Memory B cell (primary cell): ENCODE data around the gene LIME1.
A peak's percentile ranks its signal among the peaks of the same experiment; 100 is the strongest.

Source experiments
- ATAC-seq: fragments of 150-1000 bp; cut with Tn5 transposase; 2 replicates; pipeline ENCODE4 v1.10.0; 2021; ENCODE audit warnings: low read depth, mild to moderate bottlenecking, moderate library complexity
- DNase-seq, 2 donors: peaks; one replicate each; pipeline ENCODE4 v3.0.0; 2022; ENCODE audit warnings: low spot score in 2 of 2
- H3K27ac Mint-ChIP-seq: one replicate; pipeline ENCODE4 v1.8.0; 2022; ENCODE audit warnings: mild to moderate bottlenecking, moderate library complexity, mixed read lengths
- H3K27me3 Mint-ChIP-seq: one replicate; pipeline ENCODE4 v1.8.0; 2022; ENCODE audit warnings: mixed read lengths
- H3K36me3 Mint-ChIP-seq: one replicate; pipeline ENCODE4 v1.8.0; 2022; ENCODE audit warnings: mild to moderate bottlenecking, mixed read lengths
- H3K4me1 Mint-ChIP-seq: one replicate; pipeline ENCODE4 v1.8.0; 2022; ENCODE audit warnings: mixed read lengths
- H3K4me3 Mint-ChIP-seq: one replicate; pipeline ENCODE4 v1.8.0; 2022; ENCODE audit warnings: mild to moderate bottlenecking, moderate library complexity, mixed read lengths
- H3K9me3 Mint-ChIP-seq: one replicate; pipeline ENCODE4 v1.8.0; 2022; ENCODE audit warnings: mixed read lengths

Gene LIME1

GRCh38 chr20:63735859-63736718, at the start of gene LIME1:
TSS of gene LIME1 (plus strand) at chr20:63736664. CDS start at chr20:63737550, 886 bp downstream.
- ATAC-seq = peak; percentile 62
- no peaks in the 10 kb centered on the region for H3K27me3 Mint-ChIP-seq
- H3K4me1 Mint-ChIP-seq = peaks cover 10% of the 10 kb centered on the region
- DNase-seq = peak; percentile 51 to 57
- peak within 1 kb of the TSS; percentile 13 for H3K27ac Mint-ChIP-seq
- H3K36me3 Mint-ChIP-seq = peaks cover 9% of the 10 kb centered on the region
- H3K4me3 Mint-ChIP-seq = peak within 1 kb of the TSS; percentile 86
- H3K9me3 Mint-ChIP-seq = no peaks in the 10 kb centered on the region

DNA sequence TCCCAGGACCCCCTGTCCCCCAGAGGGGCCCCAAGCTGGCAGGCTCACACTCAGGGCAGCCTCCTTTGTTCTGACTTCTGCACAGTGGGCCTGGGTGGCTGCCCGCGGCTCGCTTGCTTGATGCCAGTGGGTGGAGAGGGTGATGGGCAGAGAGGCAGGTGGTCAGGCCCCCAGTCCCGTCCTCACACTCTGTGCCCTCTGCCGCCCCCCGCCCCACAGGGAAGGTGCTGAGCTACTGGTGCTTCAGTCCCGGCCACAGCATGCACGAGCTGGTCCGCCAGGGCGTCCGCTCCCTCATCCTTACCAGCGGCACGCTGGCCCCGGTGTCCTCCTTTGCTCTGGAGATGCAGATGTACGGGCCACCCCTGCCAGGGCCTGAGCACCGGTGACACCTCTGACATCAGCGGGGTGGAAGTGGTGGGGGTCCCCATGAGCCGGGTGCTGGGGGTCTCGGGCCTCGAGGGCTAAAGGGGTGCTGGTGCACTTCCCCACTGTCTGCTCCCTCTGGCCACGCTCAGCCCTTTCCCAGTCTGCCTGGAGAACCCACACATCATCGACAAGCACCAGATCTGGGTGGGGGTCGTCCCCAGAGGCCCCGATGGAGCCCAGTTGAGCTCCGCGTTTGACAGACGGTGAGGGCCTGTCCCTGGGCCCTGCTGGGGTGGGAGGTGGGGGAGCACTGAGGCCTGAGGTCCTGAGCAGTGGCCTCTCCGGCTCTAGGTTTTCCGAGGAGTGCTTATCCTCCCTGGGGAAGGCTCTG, 48.9 kb upstream of the LIME1 start:
- ATAC-seq (no peak), DNase-seq (no peak)
- Mint-ChIP-seq H3K4me1 (peaks cover 5% of the 10 kb centered on the region), H3K36me3 (no peaks in the 10 kb centered on the region), H3K4me3 (no peak overlapping the region), H3K27ac (no peak overlapping the region), H3K9me3 (no peaks in the 10 kb centered on the region), H3K27me3 (no peaks in the 10 kb centered on the region)

DNA sequence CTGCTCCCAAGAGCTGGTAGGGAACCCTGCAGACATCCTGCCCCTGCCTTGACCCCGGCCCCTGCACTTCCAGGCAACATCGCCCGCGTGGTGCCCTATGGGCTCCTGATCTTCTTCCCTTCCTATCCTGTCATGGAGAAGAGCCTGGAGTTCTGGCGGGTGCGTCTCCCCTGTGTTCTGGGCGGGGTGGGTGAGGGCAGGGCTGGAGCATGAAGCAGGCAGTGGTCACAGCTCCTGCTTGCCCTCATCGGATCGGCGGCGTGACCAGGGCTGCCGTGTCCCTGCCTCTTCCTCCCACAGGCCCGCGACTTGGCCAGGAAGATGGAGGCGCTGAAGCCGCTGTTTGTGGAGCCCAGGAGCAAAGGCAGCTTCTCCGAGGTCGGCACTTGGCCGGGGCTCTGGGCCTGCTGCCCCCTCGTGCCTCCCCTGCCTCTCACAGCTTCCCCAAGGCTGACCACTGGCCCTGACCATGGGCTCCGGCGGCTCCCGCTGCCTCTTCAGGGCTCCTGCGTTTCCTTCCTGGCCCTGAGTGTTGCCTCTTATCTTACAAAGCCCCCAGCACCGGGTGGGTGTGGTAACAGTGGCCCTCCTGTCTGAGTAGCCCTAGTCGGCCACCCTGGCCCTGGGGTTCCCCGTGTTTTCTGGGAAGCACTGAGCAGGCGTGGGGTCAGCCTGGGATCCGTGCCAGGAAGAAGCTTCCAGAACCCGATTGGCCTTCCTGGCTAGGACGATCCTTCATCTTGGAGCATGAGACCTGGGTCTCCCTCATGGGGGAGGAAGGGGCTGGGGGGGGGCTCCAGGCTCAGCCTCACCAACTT, 48.0 kb upstream of the LIME1 start:
- DNase-seq (no peak), ATAC-seq (no peak)
- Mint-ChIP-seq H3K36me3 (no peaks in the 10 kb centered on the region), H3K27me3 (no peaks in the 10 kb centered on the region), H3K27ac (no peak overlapping the region), H3K9me3 (no peaks in the 10 kb centered on the region), H3K4me3 (no peak overlapping the region), H3K4me1 (peaks cover 5% of the 10 kb centered on the region)

- DNase-seq = no peak
- H3K27ac Mint-ChIP-seq = no peak overlapping the region
- no peak overlapping the region for H3K4me3 Mint-ChIP-seq
- H3K4me1 Mint-ChIP-seq = peaks cover 7% of the 10 kb centered on the region
- peaks cover 3% of the 10 kb centered on the region for H3K36me3 Mint-ChIP-seq
- no peaks in the 10 kb centered on the region for H3K9me3 Mint-ChIP-seq
- ATAC-seq = no peak
- no peaks in the 10 kb centered on the region for H3K27me3 Mint-ChIP-seq
These were observed 47.1 kb upstream of the LIME1 start for GRCh38 chr20:63689046-63690002.

DNA sequence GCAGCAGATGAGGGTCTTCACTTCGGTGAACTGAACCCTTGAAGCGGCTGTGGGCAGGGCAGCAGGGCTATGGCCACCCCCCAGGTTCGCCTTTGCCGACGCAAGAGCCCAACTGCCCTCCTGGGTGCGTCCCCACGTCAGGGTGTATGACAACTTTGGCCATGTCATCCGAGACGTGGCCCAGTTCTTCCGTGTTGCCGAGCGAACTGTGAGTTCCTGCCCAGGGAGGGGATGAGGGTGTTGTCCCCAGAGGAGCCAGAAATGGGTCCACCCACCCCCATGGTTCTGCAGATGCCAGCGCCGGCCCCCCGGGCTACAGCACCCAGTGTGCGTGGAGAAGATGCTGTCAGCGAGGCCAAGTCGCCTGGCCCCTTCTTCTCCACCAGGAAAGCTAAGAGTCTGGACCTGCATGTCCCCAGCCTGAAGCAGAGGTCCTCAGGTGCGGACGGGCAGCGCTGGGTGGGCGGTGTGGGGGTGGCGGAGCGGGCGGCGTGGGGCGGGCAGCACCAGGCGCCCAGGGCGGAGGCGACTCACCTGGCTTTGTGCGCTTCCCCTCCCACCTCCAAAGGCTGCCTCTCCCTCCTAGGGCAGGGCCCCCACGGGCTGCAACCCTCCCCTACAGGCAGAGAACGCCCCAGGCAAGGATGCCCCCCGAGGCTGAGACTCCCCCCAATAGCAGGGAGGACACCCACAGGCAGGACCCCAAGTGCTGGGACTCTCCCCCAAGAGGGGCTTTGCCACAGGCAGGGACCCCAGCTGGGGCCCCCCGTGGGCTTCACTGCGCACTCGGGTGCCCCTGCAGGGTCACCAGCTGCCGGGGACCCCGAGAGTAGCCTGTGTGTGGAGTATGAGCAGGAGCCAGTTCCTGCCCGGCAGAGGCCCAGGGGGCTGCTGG, 46.2 kb upstream of the LIME1 start:
- Mint-ChIP-seq H3K4me1 (peaks cover 7% of the 10 kb centered on the region), H3K4me3 (no peak overlapping the region), H3K27ac (no peak overlapping the region), H3K36me3 (peaks cover 3% of the 10 kb centered on the region), H3K9me3 (no peaks in the 10 kb centered on the region), H3K27me3 (no peaks in the 10 kb centered on the region)
- no peak for ATAC-seq
- no peak for DNase-seq

DNA sequence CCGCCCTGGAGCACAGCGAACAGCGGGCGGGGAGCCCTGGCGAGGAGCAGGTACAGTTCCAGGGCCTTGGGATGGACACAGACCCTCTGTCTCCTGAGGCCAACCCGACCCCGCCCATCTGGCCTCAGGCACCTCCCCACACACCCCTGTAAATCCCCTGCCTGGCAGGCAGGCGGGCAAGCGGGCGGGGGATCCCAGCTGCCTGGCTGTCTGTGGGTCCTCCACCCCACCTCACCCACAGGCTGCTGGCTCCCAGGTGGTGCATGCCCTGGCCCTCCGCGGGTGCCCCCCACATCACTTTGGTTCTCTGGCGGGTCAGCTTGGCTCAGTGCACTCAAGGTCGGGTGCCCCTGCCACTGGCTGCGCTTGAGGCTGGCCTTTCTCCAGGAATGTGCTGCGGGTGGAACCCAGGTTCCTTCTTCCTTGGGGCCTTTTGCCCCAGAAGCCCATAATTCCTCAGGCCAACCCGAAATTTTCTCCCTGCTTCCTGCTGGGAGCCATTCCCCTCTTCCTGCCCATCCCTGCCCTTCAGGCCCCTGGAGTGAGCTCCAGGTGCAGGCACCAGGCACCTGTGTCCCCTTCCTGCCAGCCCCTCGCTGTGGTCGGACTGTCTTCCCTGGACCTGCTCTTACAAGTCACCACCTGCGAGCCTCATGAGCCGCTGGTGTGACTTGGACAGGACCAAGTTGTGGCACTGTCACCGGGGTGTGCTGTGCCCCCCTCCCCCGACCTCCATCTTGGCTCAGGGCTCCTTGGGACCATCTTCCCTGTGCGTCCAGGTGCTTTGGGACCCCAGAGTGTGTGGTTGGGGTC, 45.4 kb upstream of the LIME1 start:
- Mint-ChIP-seq H3K27me3 (no peaks in the 10 kb centered on the region), H3K36me3 (peaks cover 3% of the 10 kb centered on the region), H3K9me3 (no peaks in the 10 kb centered on the region), H3K4me3 (no peak overlapping the region), H3K4me1 (peaks cover 8% of the 10 kb centered on the region), H3K27ac (peak overlapping the region; percentile 77)
- ATAC-seq (peak; percentile 47), DNase-seq (no peak)

DNA sequence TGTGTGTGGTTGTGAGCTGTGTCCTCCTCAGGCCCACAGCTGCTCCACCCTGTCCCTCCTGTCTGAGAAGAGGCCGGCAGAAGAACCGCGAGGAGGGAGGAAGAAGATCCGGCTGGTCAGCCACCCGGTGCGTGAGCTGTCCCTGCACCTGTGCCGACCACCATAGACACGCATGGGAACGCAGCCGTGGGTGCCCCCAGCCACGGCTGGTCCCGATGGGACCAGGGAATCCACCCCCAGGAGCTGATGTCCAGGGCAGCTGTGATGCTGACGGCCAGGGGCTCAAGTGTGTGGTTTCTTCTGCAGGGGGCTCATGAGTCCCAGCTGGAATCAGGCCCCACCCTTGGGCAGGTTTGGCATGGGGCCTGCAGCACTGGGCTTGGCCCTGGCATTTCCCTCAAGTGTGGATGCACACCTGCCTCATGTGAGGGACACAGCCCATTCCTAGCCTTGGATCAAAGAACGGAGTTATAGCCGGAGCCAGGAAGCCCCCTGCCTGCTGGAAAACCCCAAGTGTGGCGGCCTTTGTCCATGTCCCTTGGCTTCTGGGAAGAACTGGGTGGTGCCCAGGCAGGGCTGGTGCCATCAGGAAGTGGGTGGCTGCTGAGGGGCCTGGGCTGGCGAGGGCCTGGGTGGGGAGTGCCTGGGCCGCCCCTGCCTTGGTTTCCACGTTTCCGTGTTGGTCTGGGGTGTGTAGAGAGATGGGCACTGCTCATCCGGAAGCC, 44.6 kb upstream of the LIME1 start:
- no peak for DNase-seq
- no peak overlapping the region for H3K4me3 Mint-ChIP-seq
- H3K27me3 Mint-ChIP-seq = no peaks in the 10 kb centered on the region
- no peaks in the 10 kb centered on the region for H3K9me3 Mint-ChIP-seq
- ATAC-seq = no peak
- peaks cover 3% of the 10 kb centered on the region for H3K36me3 Mint-ChIP-seq
- H3K4me1 Mint-ChIP-seq = peaks cover 12% of the 10 kb centered on the region
- peak overlapping the region; percentile 77 for H3K27ac Mint-ChIP-seq

DNA sequence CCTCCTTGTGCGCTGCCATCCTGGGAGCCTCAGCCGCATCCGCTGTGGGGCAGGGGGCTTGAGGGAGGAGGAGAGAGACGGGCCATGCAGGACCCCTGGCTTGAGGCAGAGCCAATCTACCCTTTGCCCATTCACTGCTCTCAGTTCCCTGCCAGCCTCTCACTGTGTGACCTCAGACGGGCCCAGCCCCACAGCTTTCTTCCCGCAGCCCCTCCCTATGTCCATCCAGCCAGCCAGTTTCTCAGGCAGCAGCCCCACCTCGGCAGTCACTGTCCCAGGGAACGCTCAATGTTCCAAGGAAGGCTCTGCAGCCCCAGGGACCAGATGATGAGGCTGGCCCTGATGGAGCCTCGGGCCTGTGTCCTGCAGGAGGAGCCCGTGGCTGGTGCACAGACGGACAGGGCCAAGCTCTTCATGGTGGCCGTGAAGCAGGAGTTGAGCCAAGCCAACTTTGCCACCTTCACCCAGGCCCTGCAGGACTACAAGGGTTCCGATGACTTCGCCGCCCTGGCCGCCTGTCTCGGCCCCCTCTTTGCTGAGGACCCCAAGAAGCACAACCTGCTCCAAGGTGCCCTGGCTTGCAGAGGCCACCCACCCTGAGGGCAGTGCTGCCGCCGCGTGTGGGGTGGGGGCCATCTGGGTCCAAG, 43.9 kb upstream of the LIME1 start:
- peaks cover 3% of the 10 kb centered on the region for H3K36me3 Mint-ChIP-seq
- peaks cover 17% of the 10 kb centered on the region for H3K4me1 Mint-ChIP-seq
- ATAC-seq (no peak), DNase-seq (no peak)
- no peak overlapping the region for H3K4me3 Mint-ChIP-seq
- H3K27ac Mint-ChIP-seq = no peak overlapping the region
- no peaks in the 10 kb centered on the region for H3K27me3 Mint-ChIP-seq
- H3K9me3 Mint-ChIP-seq = no peaks in the 10 kb centered on the region

GRCh38 chr20:63693083-63693732, 43.3 kb upstream of the LIME1 start:
- ATAC-seq = no peak
- H3K4me1 Mint-ChIP-seq = peaks cover 17% of the 10 kb centered on the region
- no peak for DNase-seq
- no peak overlapping the region for H3K4me3 Mint-ChIP-seq
- no peaks in the 10 kb centered on the region for H3K27me3 Mint-ChIP-seq
- H3K27ac Mint-ChIP-seq = peak overlapping the region; percentile 58
- H3K9me3 Mint-ChIP-seq = no peaks in the 10 kb centered on the region
- peaks cover 3% of the 10 kb centered on the region for H3K36me3 Mint-ChIP-seq

DNA sequence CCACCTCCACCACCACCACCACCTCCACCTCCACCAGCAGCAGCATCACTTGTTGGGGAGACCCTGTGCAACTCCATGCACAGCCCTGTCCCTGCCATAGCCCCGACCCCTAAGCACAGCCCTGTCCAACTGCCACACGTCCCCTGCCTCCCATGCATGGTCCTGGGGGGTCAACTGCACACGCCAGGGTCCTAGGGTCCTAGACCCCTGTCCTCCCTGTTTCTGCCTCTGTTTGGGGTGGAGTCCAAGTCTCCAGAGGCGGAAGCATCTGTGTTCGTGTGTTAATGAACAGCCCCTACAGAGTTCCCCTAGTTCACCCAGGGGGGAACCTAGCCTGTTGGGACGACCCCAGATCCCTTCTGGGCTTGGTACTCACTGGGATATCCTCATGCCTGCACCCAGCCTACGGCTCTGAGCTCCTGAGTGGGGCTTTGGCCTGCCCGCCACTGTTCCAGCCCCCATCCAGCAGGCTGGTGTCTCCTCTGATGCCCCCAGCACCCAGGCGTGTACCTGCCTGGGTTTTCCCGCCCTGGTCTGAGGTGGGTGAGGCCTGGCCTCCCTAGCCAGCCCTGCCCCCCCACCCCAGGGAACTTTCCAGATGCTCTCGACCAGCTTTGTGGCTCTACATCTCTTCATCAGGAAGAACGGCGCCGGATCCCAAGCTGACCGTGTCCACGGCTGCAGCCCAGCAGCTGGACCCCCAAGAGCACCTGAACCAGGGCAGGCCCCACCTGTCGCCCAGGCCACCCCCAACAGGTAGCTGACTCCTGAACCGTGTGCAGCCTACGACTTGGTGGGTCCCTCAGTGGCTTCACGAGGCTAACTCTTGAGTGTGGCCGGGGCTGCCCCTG, 42.5 kb upstream of the LIME1 start:
- H3K27me3 Mint-ChIP-seq = no peaks in the 10 kb centered on the region
- ATAC-seq = no peak
- no peak overlapping the region for H3K4me3 Mint-ChIP-seq
- H3K9me3 Mint-ChIP-seq = no peaks in the 10 kb centered on the region
- DNase-seq = no peak
- peaks cover 17% of the 10 kb centered on the region for H3K4me1 Mint-ChIP-seq
- peak overlapping the region; percentile 58 for H3K27ac Mint-ChIP-seq
- peaks cover 3% of the 10 kb centered on the region for H3K36me3 Mint-ChIP-seq
